ENCODE results near the gene SYNJ1.
"Not testable (repeated sequence)": the region's sequence is repeated elsewhere in the genome, so short reads cannot be mapped to it uniquely, and the experiment has no call there.

Gene SYNJ1

GRCh38 chr21:32710069-32710784 is 17.6 kb downstream of the SYNJ1 start:
- TF ChIP-seq CTCF (conservative IDR thresholded peaks at IDR 0.05; ENCODE audit: low read length) = no peak
- no peak overlapping the region for H3K4me3 ChIP-seq (ENCODE audit: low read length)
- DNase-seq (ENCODE audit: low read depth) = no peak

GRCh38 chr21:32708069-32708468 is 19.7 kb downstream of the SYNJ1 start:
- DNase-seq (ENCODE audit: low read depth) = no peak
- no peak overlapping the region for H3K4me3 ChIP-seq (ENCODE audit: low read length)
- TF ChIP-seq CTCF (conservative IDR thresholded peaks at IDR 0.05; ENCODE audit: low read length) = no peak

- no peak for TF ChIP-seq CTCF (conservative IDR thresholded peaks at IDR 0.05; ENCODE audit: low read length)
- H3K4me3 ChIP-seq (ENCODE audit: low read length) = no peak overlapping the region
- DNase-seq (ENCODE audit: low read depth) = no peak
These were observed 21.9 kb downstream of the SYNJ1 start for GRCh38 chr21:32705901-32706300.

- no peak for TF ChIP-seq CTCF (conservative IDR thresholded peaks at IDR 0.05; ENCODE audit: low read length)
- no peak overlapping the region for H3K4me3 ChIP-seq (ENCODE audit: low read length)
- DNase-seq (ENCODE audit: low read depth) = peak; percentile 61
These were observed 22.7 kb downstream of the SYNJ1 start for GRCh38 chr21:32705139-32705538.

- DNase-seq (ENCODE audit: low read depth) = peak; percentile 46
- no peak for TF ChIP-seq CTCF (conservative IDR thresholded peaks at IDR 0.05; ENCODE audit: low read length)
- H3K4me3 ChIP-seq (ENCODE audit: low read length) = no peak overlapping the region
These were observed 25.1 kb downstream of the SYNJ1 start for GRCh38 chr21:32702702-32703101.

- DNase-seq (ENCODE audit: low read depth) = no peak
- TF ChIP-seq CTCF (conservative IDR thresholded peaks at IDR 0.05; ENCODE audit: low read length) = no peak
- H3K4me3 ChIP-seq (ENCODE audit: low read length) = no peak overlapping the region
These were observed 28.7 kb downstream of the SYNJ1 start for GRCh38 chr21:32698971-32699693.

- no peak for TF ChIP-seq CTCF (conservative IDR thresholded peaks at IDR 0.05; ENCODE audit: low read length)
- no peak overlapping the region for H3K4me3 ChIP-seq (ENCODE audit: low read length)
- DNase-seq (ENCODE audit: low read depth) = no peak
These were observed 29.5 kb downstream of the SYNJ1 start for GRCh38 chr21:32698286-32698685.

- H3K4me3 ChIP-seq (ENCODE audit: low read length); DNase-seq (ENCODE audit: low read depth): not testable (repeated sequence)
These were observed 32.3 kb downstream of the SYNJ1 start for GRCh38 chr21:32695482-32695881.
